A549 (cell line): ENCODE results near the gene CADM2. TPM values are rescaled to one million over a fixed set of nuclear protein-coding genes. Genes with fewer than 3 reads are reported as not detected.

Experiments
- ATAC-seq, 2 experiments: fragments of 200-7000 bp in 1 of 2; fragments of >200 bp in 1 of 2; cut with Nextera tagmentation in 1 of 2; cut with Tn5 transposase in 1 of 2; 3 replicates each; pipeline versions ENCODE4 v1.8.0 to v1.9.1; 2018 to 2020; ENCODE audit warnings: mild to moderate bottlenecking in 1 of 2, moderate library complexity in 1 of 2
- CTCF ChIA-PET: fragments of 300-600 bp; sonication (Branson Sonifier 250); formaldehyde crosslinking; extraction: SDS; loops from one replicate; lab custom pipeline; 2021; ENCODE audit warnings: antibody characterized with exemption, inconsistent platforms; lab: Yijun Ruan, JAX
- POLR2A ChIA-PET: fragments of 350-600 bp; formaldehyde crosslinking; extraction: SDS; loops from one replicate; lab custom pipeline; 2021; ENCODE audit warnings: antibody characterized with exemption, inconsistent platforms; lab: Yijun Ruan, JAX
- DNase-seq, 2 experiments: peaks; one replicate each; pipeline versions ENCODE4 v3.0.0 to v3.0.0-alpha.2; 2011 to 2016; ENCODE audit warnings: low read depth in 1 of 2, low spot score in 1 of 2
- FAIRE-seq: peaks from 2 replicates; lab custom pipeline; 2011; peaks lifted over from hg19 to GRCh38; lab: Jason Lieb, UNC
- H3K27ac ChIP-seq, 2 experiments: fragments of >200 bp; sonication (Bioruptor Twin); formaldehyde crosslinking; 3 replicates each; pipeline ENCODE4 v1.5.1; 2016 to 2017
- H3K4me1 ChIP-seq: fragments of >200 bp; sonication (Bioruptor Twin); formaldehyde crosslinking; 3 replicates; pipeline ENCODE4 v1.6.1; 2016
- H3K4me2 ChIP-seq: fragments of >200 bp; sonication (Bioruptor Twin); formaldehyde crosslinking; 3 replicates; pipeline ENCODE4 v1.6.1; 2016
- H3K4me3 ChIP-seq: fragments of >200 bp; sonication (Bioruptor Twin); formaldehyde crosslinking; 3 replicates; pipeline ENCODE4 v1.5.1; 2016
- H3K9me3 ChIP-seq: fragments of >200 bp; sonication (Bioruptor Twin); formaldehyde crosslinking; 3 replicates; pipeline ENCODE4 v1.6.1; 2016
- ATOH8 ChIP-seq: fragments of 250-450 bp; sonication (Bioruptor Pico); IDR thresholded peaks from 2 replicates; pipeline ENCODE4 v1.5.0; 2020; ENCODE audit warnings: low read depth, mild to moderate bottlenecking, moderate library complexity
- BHLHE40 ChIP-seq: IDR thresholded peaks from 2 replicates; pipeline ENCODE4 v1.6.1; 2012; ENCODE audit warnings: low read depth, low read length, inconsistent platforms
- CBX2 ChIP-seq: fragments of 200-600 bp; sonication (generic); IDR thresholded peaks from 2 replicates; pipeline ENCODE4 v1.6.1; 2016; ENCODE audit warnings: low read depth, mild to moderate bottlenecking, borderline replicate concordance
- CHD2 ChIP-seq: fragments of 150-350 bp; IDR thresholded peaks from 2 replicates; pipeline ENCODE4 v1.6.1; 2014; ENCODE audit warnings: low read length; ENCODE audit not compliant: partially characterized antibody
- E2F6 ChIP-seq: IDR thresholded peaks from 2 replicates; pipeline ENCODE4 v1.6.1; 2012; ENCODE audit warnings: low read depth, borderline replicate concordance
- ELK1 ChIP-seq: fragments of 150-350 bp; IDR thresholded peaks from 2 replicates; pipeline ENCODE4 v1.6.1; 2014; ENCODE audit warnings: low read depth, mild to moderate bottlenecking, low read length
- FOSL2 ChIP-seq, 2 experiments: fragments of 450-650 bp in 1 of 2; fragments of >200 bp in 1 of 2; sonication (Bioruptor Twin) in 1 of 2; formaldehyde crosslinking; IDR thresholded peaks; 2 replicates each; pipeline versions ENCODE4 v1.5.0 to v1.6.1; 2016 to 2020; ENCODE audit warnings: mild to moderate bottlenecking in 1 of 2, moderate library complexity in 1 of 2
- HES2 ChIP-seq: fragments of >200 bp; sonication (Bioruptor Twin); formaldehyde crosslinking; IDR thresholded peaks from 2 replicates; pipeline ENCODE4 v1.6.1; 2016
- HMGXB4 ChIP-seq: fragments of 250-450 bp; sonication (Bioruptor Pico); IDR thresholded peaks from 2 replicates; pipeline ENCODE4 v1.5.0; 2021; ENCODE audit warnings: mild to moderate bottlenecking, moderate library complexity, borderline replicate concordance
- HOXB13 ChIP-seq: fragments of 250-450 bp; sonication (Bioruptor Pico); IDR thresholded peaks from 2 replicates; pipeline ENCODE4 v1.5.0; 2020; ENCODE audit warnings: low read depth, mild to moderate bottlenecking, moderate library complexity
- JUN ChIP-seq, 2 experiments: fragments of >200 bp; sonication (Bioruptor Twin); formaldehyde crosslinking; IDR thresholded peaks; 2 replicates in 1 of 2; 3 replicates in 1 of 2; pipeline ENCODE4 v1.6.1; 2016 to 2017
- MAX ChIP-seq: IDR thresholded peaks from 2 replicates; pipeline ENCODE4 v1.6.1; 2012
- MYC ChIP-seq: IDR thresholded peaks from 2 replicates; pipeline ENCODE4 v1.6.1; 2012; ENCODE audit warnings: mild to moderate bottlenecking, inconsistent platforms, low read length, improper control_type of control experiment, borderline replicate concordance
- NFE2L2 ChIP-seq: fragments of 150-350 bp; conservative IDR thresholded peaks from 2 replicates; pipeline ENCODE4 v1.6.1; 2014; ENCODE audit warnings: low read length
- POLR2AphosphoS2 ChIP-seq: conservative IDR thresholded peaks from 2 replicates; pipeline ENCODE4 v1.6.1; 2012; ENCODE audit warnings: low read length, improper control_type of control experiment, inconsistent platforms
- REST ChIP-seq: fragments of 200-600 bp; sonication (generic); IDR thresholded peaks from 2 replicates; pipeline ENCODE4 v1.6.1; 2016; ENCODE audit warnings: antibody characterized with exemption, mild to moderate bottlenecking, moderate library complexity
- RFX5 ChIP-seq: fragments of 450-650 bp; IDR thresholded peaks from 2 replicates; pipeline ENCODE4 v1.7.1; 2014; ENCODE audit warnings: antibody characterized with exemption, mild to moderate bottlenecking, moderate library complexity
- RNF2 ChIP-seq: fragments of 200-600 bp; sonication (generic); IDR thresholded peaks from 2 replicates; pipeline ENCODE4 v1.6.1; 2016; ENCODE audit warnings: low read depth, mild to moderate bottlenecking, antibody characterized with exemption, moderate library complexity, borderline replicate concordance
- ZC3H11A ChIP-seq: fragments of 450-650 bp; IDR thresholded peaks from 2 replicates; pipeline ENCODE4 v1.6.1; 2014; ENCODE audit warnings: antibody characterized with exemption, mild to moderate bottlenecking
- ZNF302 ChIP-seq: fragments of 250-450 bp; sonication (Bioruptor Pico); IDR thresholded peaks from 2 replicates; pipeline ENCODE4 v1.9.0; 2021; ENCODE audit warnings: inconsistent platforms, mild to moderate bottlenecking, moderate library complexity
- WGBS: methylation state at CpG from one replicate; pipeline ENCODE4 v1.1.6; 2017; ENCODE audit errors: missing lambda C conversion rate; 5-methylcytosine and 5-hydroxymethylcytosine counted together
- polyA plus RNA-seq, 4 experiments: library from polyadenylated mRNA; depleted of rRNA in 3 of 4; stranded (reverse); fragments of >200 nt; fragmentation: RNase III in 1 of 4; extraction: RNeasy Plus Mini Kit Qiagen cat#74134 plus additional on column Dnase treatment in 1 of 4; gene quantifications; 2 replicates in 3 of 4; 3 replicates in 1 of 4; pipeline ENCODE4 v1.2.3, GENCODE V29; 2011 to 2017

Gene CADM2
- polyA plus RNA-seq, 2 of the 4 experiments (the other 2 are of a cell fraction) = 0.05 to 0.71 TPM

- no peak overlapping the region for H3K4me2 ChIP-seq
- FAIRE-seq = no peak
- H3K4me1 ChIP-seq = no peaks in the 10 kb centered on the region
- CTCF ChIA-PET = no interaction called here
- H3K9me3 ChIP-seq = no peaks in the 10 kb centered on the region
- DNase-seq = no peak
- H3K27ac ChIP-seq = no peak overlapping the region
- WGBS = 0% methylated on average over 1 of the region's 1 CpG
- TF ChIP-seq E2F6 (no peak), RFX5 (no peak), HES2 (no peak), HMGXB4 (CRISPR knock-in tag) (no peak), NFE2L2 (no peak), ATOH8 (CRISPR knock-in tag) (no peak), ZC3H11A (no peak), ELK1 (no peak), REST (no peak), RNF2 (no peak), ZNF302 (CRISPR knock-in tag) (no peak), JUN (IDR thresholded peaks at IDR 0.05) (no peak), POLR2AphosphoS2 (no peak), BHLHE40 (no peak), CHD2 (no peak), MYC (no peak), HOXB13 (no peak), MAX (no peak), CBX2 (no peak), FOSL2 (IDR thresholded peaks at IDR 0.05) (no peak), FOSL2 (CRISPR knock-in tag; IDR thresholded peaks at IDR 0.05) (no peak)
- ATAC-seq = no peak
- H3K4me3 ChIP-seq = no peak overlapping the region
- POLR2A ChIA-PET = no interaction called here
Measured at GRCh38 chr3:85252686-85253085, 293.9 kb downstream of the CADM2 start.
